ENCODE data around the gene KCND1.

GRCh38 chrX:48918643-48919340, 52.9 kb downstream of the KCND1 start, which contains the start of gene PIM2:
- TF ChIP-seq FOXM1 (IDR thresholded peaks at IDR 0.05; ENCODE audit: borderline replicate concordance, low read depth) (no peak), YY1 (IDR thresholded peaks at IDR 0.05; ENCODE audit: low read depth) (no peak), EP300 (IDR thresholded peaks at IDR 0.05; ENCODE audit: borderline replicate concordance) (no peak), TAF1 (IDR thresholded peaks at IDR 0.05; ENCODE audit: low read depth) (peak; percentile 66), CREB1 (IDR thresholded peaks at IDR 0.05; ENCODE audit: low read depth) (no peak), TEAD4 (IDR thresholded peaks at IDR 0.05) (no peak), REST (IDR thresholded peaks at IDR 0.05; ENCODE audit: low read depth) (no peak), RAD21 (IDR thresholded peaks at IDR 0.05; ENCODE audit: low read depth) (no peak)
